Loucy (cell line): Measurements from ENCODE around the gene BMPER.

Experiments
- CTCF ChIP-seq: fragments of 200-600 bp; sonication (generic); conservative IDR thresholded peaks from 2 replicates; pipeline ENCODE4 v1.5.1; 2014; ENCODE audit warnings: mild to moderate bottlenecking, antibody characterized with exemption, low read length
- EZH2phosphoT487 ChIP-seq: fragments of 200-600 bp; IDR thresholded peaks from 2 replicates; pipeline ENCODE4 v1.6.1; 2018; ENCODE audit warnings: antibody characterized with exemption, mild to moderate bottlenecking, moderate library complexity, borderline replicate concordance

DNA sequence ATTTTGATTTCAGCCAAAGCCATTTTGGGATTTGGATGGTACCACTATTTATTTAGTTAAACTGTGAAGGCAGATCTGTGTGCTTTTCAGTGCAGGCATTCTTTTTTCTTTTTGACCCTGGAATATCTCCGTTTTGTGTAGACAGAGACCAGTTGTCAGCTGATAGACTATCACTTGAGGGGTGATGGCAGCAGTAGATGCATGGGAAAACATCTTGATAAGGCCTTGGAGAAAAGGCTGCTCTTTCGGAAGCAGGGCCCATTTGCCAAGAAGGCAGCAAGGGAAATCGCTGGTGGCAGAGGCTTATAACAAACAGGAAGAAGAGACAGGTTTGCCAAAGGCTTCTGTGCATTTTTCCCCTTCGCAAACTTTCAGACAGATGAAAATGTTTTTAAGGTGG is 2.6 kb upstream of the BMPER start:
- TF ChIP-seq CTCF, result no peak
- TF ChIP-seq EZH2phosphoT487, result no peak
